CD4-positive, alpha-beta T cell treated with Interleukin-1 beta for 1 hour (primary cell): ENCODE results near the gene GNRH2.
"Not testable (repeated sequence)": the region's sequence is repeated elsewhere in the genome, so short reads cannot be mapped to it uniquely, and the experiment has no call there.

Experiments
- DNase-seq, 2 donors: peaks; one replicate each; pipeline ENCODE4 v3.0.0-alpha.2; 2020 to 2022

GNRH2 gene

DNA sequence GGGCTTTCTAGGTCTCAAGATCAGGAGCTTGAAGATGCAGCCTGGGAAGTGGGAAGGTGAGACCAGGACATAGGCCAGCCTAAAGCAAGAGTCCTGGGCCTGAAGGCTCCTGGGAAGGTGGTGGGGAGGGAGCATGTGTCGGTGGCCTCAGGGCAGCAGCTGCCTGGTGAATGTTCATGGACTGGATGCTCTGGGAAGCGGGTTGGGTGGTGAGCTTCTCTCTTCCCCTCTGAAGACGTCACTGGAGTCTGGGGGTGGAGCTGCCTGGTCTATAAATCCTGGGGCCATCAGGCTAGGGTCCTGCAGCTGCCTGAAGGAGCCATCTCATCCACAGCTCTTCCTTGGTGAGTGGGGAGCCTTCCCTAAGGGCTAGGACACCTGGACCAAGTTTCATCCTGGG is at the start of gene GNRH2:
TSS of gene GNRH2 (plus strand) at position 301 of the 400 bp plus-strand sequence. CDS start 793 bp downstream, outside the sequence.
- no peak for DNase-seq

- no peak for DNase-seq
Measured at GRCh38 chr20:2995796-2996195, 47.6 kb upstream of the GNRH2 start.

DNA sequence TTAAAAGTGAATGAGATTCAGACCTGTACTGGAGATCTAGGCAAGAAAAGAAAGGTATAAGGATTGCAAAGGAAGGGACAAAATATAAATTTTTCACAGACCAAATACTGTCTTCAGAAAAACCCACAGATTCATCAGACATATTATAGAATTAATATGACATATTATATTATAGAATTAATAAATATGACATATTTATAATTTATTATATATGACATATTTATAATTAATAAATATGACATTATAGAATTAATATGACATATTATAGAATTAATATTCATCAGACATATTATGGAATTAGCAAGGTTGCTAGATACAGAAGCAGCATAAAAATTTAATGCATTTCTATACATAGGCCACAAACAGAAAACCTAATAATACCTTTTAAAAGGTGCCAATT is 44.7 kb upstream of the GNRH2 start:
- no peak for DNase-seq

GRCh38 chr20:3000852-3001523 is 42.4 kb upstream of the GNRH2 start:
- peak in 1 of 2 donors; percentile 49 for DNase-seq

DNA sequence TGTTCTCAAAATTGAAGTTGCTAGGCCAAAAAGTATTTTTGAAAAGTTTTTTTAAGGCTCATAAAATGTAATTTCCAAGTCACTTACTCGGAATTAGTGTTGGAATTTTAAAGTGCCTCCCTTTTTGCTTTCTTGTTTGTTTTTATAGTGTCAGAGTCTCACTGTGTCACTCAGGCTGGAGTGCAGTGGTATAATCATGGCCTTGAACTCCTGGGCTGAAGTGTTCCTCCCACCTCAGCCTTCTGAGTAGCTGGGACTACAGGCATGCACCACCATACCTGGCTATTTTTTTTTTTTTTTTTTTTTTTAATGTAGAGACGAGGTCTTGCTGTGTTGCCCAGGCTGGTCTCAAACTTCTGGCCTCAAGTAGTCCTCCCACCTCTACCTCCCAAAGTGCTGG is 40.0 kb upstream of the GNRH2 start:
- no peak for DNase-seq

DNA sequence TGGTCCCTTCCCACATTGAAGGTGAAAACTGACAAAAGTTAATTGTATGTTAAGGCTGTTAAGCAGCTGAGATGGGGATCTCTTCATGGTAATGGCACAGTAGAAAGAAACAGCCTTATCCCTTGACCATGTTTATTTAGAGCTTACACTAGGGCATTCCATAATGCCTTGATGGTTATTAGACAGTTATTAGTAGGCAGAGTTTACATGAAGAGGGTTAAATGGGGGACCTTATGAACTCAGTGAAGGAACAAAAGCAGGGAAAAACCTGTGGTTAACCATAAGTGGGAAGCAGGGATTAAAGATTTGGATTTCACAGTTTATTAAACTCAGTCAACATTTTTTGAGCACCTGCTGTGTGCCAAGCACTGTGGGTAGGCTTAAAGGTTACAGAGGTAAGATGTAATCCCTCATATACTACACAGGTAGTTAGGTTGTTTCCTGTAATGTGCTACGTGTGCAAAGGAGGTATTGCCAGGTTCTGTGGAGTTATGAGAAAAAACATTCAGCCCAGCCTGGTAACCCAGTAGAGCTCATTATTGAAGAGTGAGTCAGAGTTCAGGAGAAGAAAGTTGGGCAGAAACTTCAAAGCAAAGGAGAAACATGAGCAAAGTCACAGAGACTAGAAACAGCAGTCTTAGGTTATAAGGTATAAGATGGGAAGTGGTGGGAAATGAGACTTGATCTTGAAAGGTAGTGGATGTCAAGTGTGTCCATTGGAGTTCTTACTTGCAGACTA is 32.3 kb upstream of the GNRH2 start:
- DNase-seq, result no peak

GRCh38 chr20:3011752-3012151 is 31.7 kb upstream of the GNRH2 start:
- DNase-seq, result no peak

DNA sequence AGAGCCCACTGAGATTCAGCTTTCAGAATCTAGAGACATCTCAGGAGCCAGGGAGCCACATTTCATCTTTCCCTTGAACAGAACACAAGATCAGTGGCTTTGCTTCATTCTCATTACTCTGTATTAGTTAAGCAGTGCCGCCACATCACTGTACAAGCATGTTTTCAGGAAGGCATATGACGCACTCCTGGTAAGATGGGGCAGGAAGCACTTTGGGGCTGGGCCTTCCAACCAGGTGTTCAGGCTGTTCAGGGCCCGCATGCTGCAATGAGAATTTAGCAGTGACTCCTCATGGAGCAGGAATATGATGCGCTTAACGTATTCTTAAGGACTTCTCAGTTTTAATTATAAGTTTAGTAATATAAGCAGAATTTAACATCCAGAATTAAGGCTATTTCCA is 29.7 kb upstream of the GNRH2 start:
- DNase-seq, result no peak

DNA sequence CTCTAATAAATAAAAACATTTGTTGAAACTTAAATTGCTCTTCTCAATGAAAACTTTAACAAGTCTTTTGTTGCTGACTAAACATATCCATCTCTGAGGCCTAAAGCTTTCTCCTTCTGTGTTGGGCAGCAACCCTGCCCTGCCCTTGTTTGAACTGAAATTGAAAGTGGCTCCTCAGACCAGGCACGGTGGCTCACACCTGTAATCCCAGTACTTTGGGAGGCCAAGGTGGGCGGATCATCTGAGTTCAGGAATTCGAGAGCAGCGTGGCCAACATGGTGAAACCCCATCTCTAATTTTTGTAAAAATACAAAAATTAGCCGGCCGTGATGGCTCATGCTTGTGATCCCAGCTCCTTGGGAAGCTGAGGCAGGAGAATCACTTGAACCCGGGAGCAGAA is 29.2 kb upstream of the GNRH2 start:
- DNase-seq, result no peak

DNA sequence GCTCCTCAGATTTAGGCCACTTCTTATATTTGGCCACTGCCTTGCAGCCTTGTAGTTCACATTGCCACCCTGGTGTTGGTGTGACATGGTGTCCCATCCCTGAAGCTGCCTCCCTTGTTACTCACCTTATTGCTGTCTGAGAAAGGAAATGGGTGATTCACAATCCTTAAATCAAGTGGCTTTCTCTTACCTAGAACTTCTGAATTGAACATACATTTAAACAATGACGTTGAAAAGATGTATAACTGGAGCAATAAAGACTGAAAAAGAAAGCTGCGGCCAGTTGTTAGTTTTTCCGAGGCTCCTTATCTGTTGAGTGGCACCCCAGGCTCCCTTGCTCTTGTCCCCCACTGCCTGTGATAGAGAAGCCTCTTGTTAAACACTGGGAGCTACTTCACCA is 28.8 kb upstream of the GNRH2 start:
- no peak for DNase-seq

GRCh38 chr20:3015302-3015701 is 28.1 kb upstream of the GNRH2 start:
- not testable (repeated sequence) for DNase-seq

DNA sequence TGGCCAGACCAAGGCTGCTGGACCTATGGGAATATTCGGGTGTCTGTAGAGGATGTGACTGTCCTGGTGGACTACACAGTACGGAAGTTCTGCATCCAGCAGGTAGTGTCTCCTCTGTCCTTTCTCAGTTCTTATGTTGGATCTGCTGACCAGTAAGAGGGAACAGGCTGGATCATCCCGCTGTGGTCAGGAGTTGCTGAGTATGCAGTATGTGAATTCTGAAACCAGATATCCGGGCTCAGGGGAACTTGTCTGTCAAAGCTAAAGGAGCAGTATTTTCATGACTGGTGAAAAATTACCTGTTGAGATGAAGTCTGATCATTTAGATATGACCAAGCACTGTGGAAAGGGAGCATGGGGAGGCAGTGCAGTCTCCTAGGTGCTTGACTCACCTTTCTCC is 22.1 kb upstream of the GNRH2 start:
- no peak for DNase-seq

GRCh38 chr20:3021777-3022176 is 21.6 kb upstream of the GNRH2 start:
- DNase-seq, result no peak

GRCh38 chr20:3022559-3023490 is 20.6 kb upstream of the GNRH2 start:
- not testable (repeated sequence) for DNase-seq

GRCh38 chr20:3027987-3028386 is 15.4 kb upstream of the GNRH2 start:
- DNase-seq, result no peak

DNA sequence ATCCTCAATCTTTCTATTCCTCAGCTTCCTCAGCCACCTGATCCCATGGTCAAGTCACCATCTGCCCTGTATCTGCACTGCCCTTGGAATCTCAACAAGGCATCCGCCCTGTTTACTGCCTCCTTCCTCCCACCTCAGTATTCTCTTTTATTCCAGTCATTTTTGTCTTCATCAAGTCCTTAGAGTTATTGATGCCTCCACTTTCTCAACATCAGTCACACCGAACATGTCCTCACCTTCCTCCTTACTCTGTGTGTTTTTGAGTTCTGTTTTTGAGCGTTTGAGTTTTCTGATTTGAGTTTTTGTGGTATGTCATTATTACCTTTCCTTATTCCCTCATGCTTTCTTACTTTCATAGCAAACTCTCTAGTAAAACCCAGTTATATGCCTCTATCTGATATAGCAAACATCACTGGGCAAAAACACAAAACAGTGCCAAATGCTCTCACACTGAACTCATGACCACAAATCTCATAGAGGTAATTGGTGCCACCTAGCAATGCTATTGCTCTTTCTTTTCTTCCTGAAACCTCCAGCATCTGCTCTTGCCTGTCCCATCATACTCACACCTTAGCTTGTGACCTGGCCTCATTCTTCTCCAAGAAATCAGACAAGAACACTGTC is 11.8 kb upstream of the GNRH2 start:
- DNase-seq, result no peak

- no peak for DNase-seq
Measured at GRCh38 chr20:3032624-3033023, 10.8 kb upstream of the GNRH2 start.

- DNase-seq, result no peak
Measured at GRCh38 chr20:3037654-3038053, 5.8 kb upstream of the GNRH2 start.

DNA sequence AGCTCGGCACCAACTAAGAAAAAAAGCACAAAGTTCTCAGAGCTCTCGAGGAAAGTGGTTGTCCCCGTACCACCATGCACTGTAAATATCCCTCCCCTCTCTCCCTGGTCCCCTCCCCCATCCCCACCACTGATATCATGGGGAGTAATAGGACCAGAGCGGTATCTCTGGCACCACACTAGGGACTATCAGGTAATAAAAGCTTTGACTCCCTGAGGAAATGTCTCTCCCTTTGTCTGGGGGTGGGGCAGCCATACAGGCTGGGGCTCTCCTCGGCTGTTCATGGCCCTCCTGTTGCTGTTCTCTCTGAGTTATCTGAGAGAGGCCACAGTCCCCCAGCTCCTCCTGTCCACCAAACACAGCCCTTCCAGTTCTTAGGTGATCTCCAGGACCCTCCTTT is 5.0 kb upstream of the GNRH2 start:
- no peak for DNase-seq

- DNase-seq, result no peak
Measured at GRCh38 chr20:3039426-3039825, 4.0 kb upstream of the GNRH2 start.

DNA sequence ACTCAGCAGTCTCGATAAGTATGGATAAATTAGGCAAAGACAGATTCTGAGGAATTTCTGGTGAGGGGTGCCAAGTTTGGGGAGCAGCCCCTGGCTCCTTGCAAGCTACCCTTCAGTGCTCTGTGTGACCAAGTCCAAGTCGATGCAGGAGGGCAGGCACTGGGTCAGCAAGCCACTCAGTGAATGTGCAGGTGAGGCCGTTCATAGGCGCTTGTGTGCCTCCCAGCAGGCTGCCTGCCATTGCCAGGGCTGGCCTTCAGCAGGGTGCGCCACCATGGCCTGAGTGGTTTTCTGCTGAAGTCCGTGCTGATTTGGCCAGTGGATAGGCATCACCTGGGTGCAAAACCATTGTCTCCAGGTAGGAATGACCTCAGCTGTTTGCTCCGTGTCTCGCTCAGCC is 3.3 kb upstream of the GNRH2 start:
- no peak for DNase-seq

GRCh38 chr20:3041854-3042409 is 1.5 kb upstream of the GNRH2 start:
- no peak for DNase-seq

DNA sequence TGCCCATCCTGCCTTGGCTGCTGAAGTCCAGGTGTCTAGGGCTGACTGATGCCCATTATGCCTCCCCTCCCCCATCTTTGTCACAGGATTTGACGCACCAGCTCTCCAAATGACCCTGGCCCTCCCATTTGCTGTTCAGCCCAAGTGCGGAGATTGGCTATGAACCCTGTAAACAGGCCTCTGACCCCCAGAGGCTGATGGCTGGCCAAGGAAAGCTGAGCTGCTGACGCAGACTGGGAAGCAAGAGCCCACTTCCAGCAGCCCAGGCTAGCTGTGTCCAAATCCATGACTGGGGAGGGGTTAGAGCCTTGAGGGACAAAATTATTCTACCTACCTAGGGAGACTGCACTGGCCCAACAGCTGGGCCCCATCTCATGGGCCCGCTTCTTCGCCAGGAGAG is 797 bp upstream of the GNRH2 start:
- DNase-seq, result no peak
